Stomach (tissue), 9 donors: ENCODE results near the gene LORICRIN. TPM values are rescaled to one million over a fixed set of nuclear protein-coding genes. Genes with fewer than 3 reads are reported as not detected.
"Not testable (repeated sequence)": the region's sequence is repeated elsewhere in the genome, so short reads cannot be mapped to it uniquely, and the experiment has no call there.

ENCODE experiments used
- DNase-seq, 2 donors: peaks; one replicate each; pipeline versions ENCODE4 v3.0.0 to v3.0.0-alpha.2; 2013 to 2019
- H3K27ac ChIP-seq, 5 donors: fragments of 200-600 bp in 4 of 5; sonication (generic) in 4 of 5; one replicate each; pipeline ENCODE4 v1.5.1; 2013 to 2019; ENCODE audit warnings: mild to moderate bottlenecking in 1 of 5, moderate library complexity in 1 of 5
- H3K27me3 ChIP-seq, 3 donors: fragments of 200-600 bp; sonication (generic); one replicate each; pipeline ENCODE4 v1.5.1; 2017 to 2019; ENCODE audit warnings: mixed run types in 1 of 3
- H3K36me3 ChIP-seq, 4 donors: fragments of 200-600 bp; sonication (generic); 1 replicate in 3 of 4; 2 replicates in 1 of 4; pipeline ENCODE4 v1.5.1; 2016 to 2019
- H3K4me1 ChIP-seq, 4 donors: fragments of 200-600 bp; sonication (generic); one replicate each; pipeline ENCODE4 v1.5.1; 2016 to 2019
- H3K4me3 ChIP-seq, 4 donors: fragments of 200-600 bp; sonication (generic) in 3 of 4; one replicate each; pipeline ENCODE4 v1.5.1; 2016 to 2019; ENCODE audit warnings: mild to moderate bottlenecking in 1 of 4
- H3K9me3 ChIP-seq, 4 donors: fragments of 200-600 bp; sonication (generic); one replicate each; pipeline ENCODE4 v1.5.1; 2016 to 2019
- CTCF ChIP-seq, 7 experiments: fragments of 450-650 bp in 4 of 7; fragments of 200-600 bp in 3 of 7; sonication (generic) in 3 of 7; IDR thresholded peaks; one replicate each; pipeline ENCODE4 v1.5.1; 2016 to 2019; ENCODE audit warnings: antibody characterized with exemption in 7 of 7, control low read depth in 2 of 7, mild to moderate bottlenecking in 1 of 7
- EP300 ChIP-seq: sonication (generic); formaldehyde crosslinking; IDR thresholded peaks from one replicate; pipeline ENCODE4 v1.6.1; 2017; ENCODE audit warnings: antibody characterized with exemption
- POLR2A ChIP-seq, 4 donors: fragments of 450-650 bp; IDR thresholded peaks; one replicate each; pipeline ENCODE4 v1.6.1; 2016; ENCODE audit warnings: antibody characterized with exemption in 4 of 4, control low read depth in 2 of 4, mild to moderate bottlenecking in 1 of 4, moderate library complexity in 1 of 4
- POLR2AphosphoS5 ChIP-seq, 3 donors: sonication (generic); formaldehyde crosslinking; IDR thresholded peaks; one replicate each; pipeline ENCODE4 v1.6.1; 2016; ENCODE audit warnings: antibody characterized with exemption in 3 of 3
- WGBS, 5 donors: extraction: QIAGEN DNeasy Blood & Tissue Kit in 3 of 5; methylation state at CpG; one replicate each; pipeline versions ENCODE4 v1.1.5 to v1.1.7; 2013 to 2018; 5-methylcytosine and 5-hydroxymethylcytosine counted together
- intact Hi-C: fragments of 100-400 bp; cut with DNase I; formaldehyde crosslinking; loops from one replicate; pipeline ENCODE4 v1.15.1; 2023; ENCODE audit warnings: low total_unique reads
- polyA plus RNA-seq, 3 donors: library from polyadenylated mRNA; stranded (reverse); fragments of 200-250 nt; gene quantifications; one replicate each; pipeline ENCODE4 v1.2.3, GENCODE V29; 2013
- total RNA-seq, 5 donors: library from RNA; depleted of rRNA; stranded (reverse); fragments of >200 nt; gene quantifications; one replicate each; pipeline versions ENCODE4 v1.1.0 to v1.2.3, GENCODE V29; 2014 to 2016
- donor health status: healthy with polysubstance abuse.
- donor health status: Bipolar disorder and iron deficiency.
- donor health status: healthy.

Gene LORICRIN
- total and polyA plus RNA-seq, 8 donors: not detected

DNA sequence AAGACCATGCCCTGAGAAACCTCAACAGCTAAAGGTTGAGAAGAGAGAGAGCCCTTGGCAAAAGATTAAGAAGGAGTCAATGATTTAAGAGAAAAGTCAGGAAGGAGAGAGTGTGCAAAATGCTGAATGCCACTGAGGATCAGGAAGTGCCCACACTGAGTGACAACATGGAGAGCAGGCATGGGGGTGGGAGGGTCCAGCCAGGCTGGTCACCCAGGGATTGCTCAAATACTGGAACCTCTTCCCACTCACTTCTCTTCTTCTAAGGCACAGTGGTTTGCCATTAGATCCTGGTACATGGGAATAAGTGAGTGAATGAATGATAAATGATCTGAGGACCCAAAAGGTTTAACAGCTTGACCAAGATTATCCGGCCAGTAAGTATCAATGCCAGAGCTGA, 31.0 kb upstream of the LORICRIN start:
- 71 to 94% (median 89%) methylated on average over 1 of the region's 1 CpG for WGBS, 5 donors
- no peak overlapping the region for H3K4me3 ChIP-seq
- intact Hi-C loops: no loop called here
- H3K27ac ChIP-seq: no peak overlapping the region
- DNase-seq: no peak
- H3K9me3 ChIP-seq: no peaks in the 10 kb centered on the region
- H3K27me3 ChIP-seq: peaks cover 0 to 25% (median 0%) of the 10 kb centered on the region in 3 donors
- TF ChIP-seq EP300: no peak
- no peak for TF ChIP-seq POLR2A (IDR thresholded peaks at IDR 0.05)
- TF ChIP-seq CTCF (IDR thresholded peaks at IDR 0.05): no peak
- TF ChIP-seq POLR2AphosphoS5 (IDR thresholded peaks at IDR 0.05): no peak
- H3K36me3 ChIP-seq: no peaks in the 10 kb centered on the region
- H3K4me1 ChIP-seq: peaks cover 0 to 26% (median 0%) of the 10 kb centered on the region in 4 donors

DNA sequence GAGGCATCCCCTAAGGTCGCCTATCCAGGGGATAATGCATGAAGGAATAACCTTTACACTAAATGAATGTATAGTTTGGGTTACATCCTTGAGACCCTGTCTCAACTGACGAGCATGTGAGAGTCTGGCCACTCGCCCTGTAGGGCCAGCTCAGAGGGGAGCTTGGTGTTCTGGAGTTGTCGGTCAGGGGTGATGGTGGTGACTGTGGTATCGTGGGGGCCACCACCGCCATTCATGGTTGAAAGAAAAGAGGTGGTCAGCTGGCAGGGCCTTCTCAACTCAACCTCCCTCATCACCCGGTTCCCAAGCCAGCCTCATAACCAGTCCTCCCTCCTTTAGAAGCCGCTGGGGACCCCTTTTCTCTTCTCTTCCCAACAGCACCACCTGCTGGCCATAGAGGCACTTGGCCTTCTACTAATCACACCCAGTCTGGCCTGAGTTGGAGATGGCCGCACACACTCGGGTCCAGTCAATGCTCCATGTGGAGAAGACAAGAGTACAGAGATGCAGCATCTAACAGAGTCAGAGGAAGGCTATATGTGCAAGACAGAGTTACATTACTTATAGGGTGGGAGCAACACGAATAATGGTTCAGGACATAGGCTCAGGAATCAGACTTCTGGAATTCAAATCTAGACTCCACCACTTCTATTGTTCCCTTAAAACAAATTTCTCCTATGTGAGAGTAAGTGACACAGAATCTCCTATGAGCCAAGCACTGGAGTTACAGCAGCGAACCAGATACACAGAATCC, 30.2 kb upstream of the LORICRIN start:
- H3K36me3 ChIP-seq, DNase-seq, H3K27ac ChIP-seq, H3K9me3 ChIP-seq, H3K4me3 ChIP-seq, intact Hi-C loops: not testable (repeated sequence)
- 55 to 65% (median 60%) methylated on average over 12 of the region's 12 CpGs for WGBS, 5 donors
- TF ChIP-seq CTCF (IDR thresholded peaks at IDR 0.05): peak in 2 of 7 experiments; percentile 24 to 28
- Histone ChIP-seq H3K27me3 (peaks cover 0 to 25% (median 0%) of the 10 kb centered on the region in 3 donors), H3K4me1 (peaks cover 0 to 30% (median 0%) of the 10 kb centered on the region in 4 donors)

DNA sequence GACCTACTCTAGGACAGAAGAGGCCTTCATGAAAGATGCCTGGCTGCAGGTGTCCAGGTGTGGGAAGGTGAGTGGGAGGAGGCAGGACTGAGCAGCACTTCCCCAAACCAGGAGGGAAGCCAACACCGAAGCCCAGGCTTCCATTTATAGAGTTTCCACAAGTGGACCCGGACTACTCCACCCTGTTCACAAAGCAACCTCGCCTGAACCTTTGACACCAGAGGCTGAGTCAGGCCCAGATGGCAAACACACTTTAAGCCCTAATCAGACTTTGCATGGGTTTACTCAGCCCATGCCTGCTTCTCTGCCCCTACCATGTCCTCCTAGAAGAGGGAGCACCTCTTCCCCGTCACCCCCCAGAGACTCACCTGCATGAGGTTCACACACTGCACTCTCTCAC, 28.1 kb upstream of the LORICRIN start:
- intact Hi-C loops: no loop called here
- 26 to 64% (median 42%) methylated on average over 1 to 4 of the region's 4 CpGs for WGBS, 5 donors
- Histone ChIP-seq H3K27me3 (peaks cover 0 to 18% (median 0%) of the 10 kb centered on the region in 3 donors), H3K4me3 (no peak overlapping the region), H3K4me1 (peaks cover 0 to 30% (median 0%) of the 10 kb centered on the region in 4 donors), H3K9me3 (no peaks in the 10 kb centered on the region), H3K36me3 (no peaks in the 10 kb centered on the region), H3K27ac (peak overlapping the region in 4 of 5 donors; percentile 32 to 77 (median 64))
- TF ChIP-seq EP300 (no peak), POLR2A (IDR thresholded peaks at IDR 0.05) (no peak), POLR2AphosphoS5 (IDR thresholded peaks at IDR 0.05) (peak in 1 of 3 donors; percentile 38), CTCF (IDR thresholded peaks at IDR 0.05) (no peak)
- peak; percentile 52 to 59 for DNase-seq

DNA sequence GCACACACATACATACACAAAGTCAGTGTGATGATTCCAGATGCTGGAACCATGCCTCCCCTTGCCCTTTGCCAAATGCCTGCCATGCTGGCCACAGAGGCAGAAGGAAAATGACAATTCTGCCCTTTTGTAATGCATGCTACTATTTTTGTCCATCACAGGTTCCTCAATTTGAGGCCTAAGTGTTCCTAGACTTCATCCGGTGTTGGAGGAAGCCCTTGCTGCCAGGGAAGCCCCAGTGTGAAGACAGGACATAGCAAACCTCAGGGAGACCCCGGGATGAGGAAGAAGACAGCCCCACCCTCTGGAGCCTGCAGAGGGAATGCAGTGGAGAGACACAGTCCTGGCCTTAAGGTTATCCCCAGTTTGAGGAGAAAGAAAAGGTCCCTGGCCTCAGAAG, 27.7 kb upstream of the LORICRIN start:
- DNase-seq: no peak
- 56 to 80% (median 70%) methylated on average over 2 of the region's 2 CpGs for WGBS, 5 donors
- TF ChIP-seq POLR2A (IDR thresholded peaks at IDR 0.05): no peak
- no peak for TF ChIP-seq EP300
- TF ChIP-seq CTCF (IDR thresholded peaks at IDR 0.05): no peak
- no peak for TF ChIP-seq POLR2AphosphoS5 (IDR thresholded peaks at IDR 0.05)

More for the DNA sequence above, 27.7 kb upstream of the LORICRIN start:
- Histone ChIP-seq H3K27me3 (peaks cover 0 to 16% (median 0%) of the 10 kb centered on the region in 3 donors), H3K9me3 (no peaks in the 10 kb centered on the region), H3K4me3 (no peak overlapping the region), H3K36me3 (no peaks in the 10 kb centered on the region), H3K4me1 (peaks cover 0 to 30% (median 0%) of the 10 kb centered on the region in 4 donors), H3K27ac (peak overlapping the region in 4 of 5 donors; percentile 32 to 77 (median 64))
- intact Hi-C loops: no loop called here
